Measurements from ENCODE around the gene CXorf49.
"Not testable (repeated sequence)": the region's sequence is repeated elsewhere in the genome, so short reads cannot be mapped to it uniquely, and the experiment has no call there.

CXorf49 gene

DNA sequence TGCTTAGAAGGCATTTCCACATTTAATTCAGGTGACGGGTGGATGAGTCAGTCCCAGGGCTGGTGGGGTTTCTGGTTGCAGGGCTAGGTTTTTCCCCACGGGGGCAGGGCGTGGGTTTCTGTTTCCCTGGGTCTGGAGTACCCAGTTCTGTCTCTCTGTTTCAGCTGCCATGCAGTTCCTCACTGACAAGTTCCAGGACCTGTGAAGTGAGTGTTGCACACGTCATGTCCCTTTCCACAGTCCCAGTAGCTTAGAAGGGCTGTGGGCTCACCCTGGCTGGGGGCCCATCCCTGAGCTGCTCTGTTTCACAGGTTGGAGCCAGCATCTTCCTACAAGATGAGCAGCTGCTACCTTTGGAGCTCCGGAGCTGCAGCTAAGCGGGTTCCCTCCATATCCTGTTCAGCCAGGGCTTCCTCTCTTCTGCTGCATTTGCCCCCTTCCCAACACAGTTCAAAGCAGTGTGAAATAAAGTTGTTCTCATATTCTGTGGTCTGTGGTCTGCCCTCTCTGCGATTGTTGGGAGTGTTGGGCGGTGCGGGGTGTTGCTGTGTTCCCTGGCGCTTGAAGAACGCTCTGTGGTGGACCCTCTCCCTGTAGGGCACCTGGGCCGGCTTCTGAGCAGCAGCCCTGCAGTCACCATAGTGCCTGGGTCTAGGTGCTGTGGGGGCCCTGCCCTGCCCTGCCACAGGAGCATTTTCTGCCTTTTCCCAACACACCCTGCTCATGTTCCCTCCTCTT lies 46.9 kb downstream of the CXorf49 start:
- no peak for DNase-seq

DNA sequence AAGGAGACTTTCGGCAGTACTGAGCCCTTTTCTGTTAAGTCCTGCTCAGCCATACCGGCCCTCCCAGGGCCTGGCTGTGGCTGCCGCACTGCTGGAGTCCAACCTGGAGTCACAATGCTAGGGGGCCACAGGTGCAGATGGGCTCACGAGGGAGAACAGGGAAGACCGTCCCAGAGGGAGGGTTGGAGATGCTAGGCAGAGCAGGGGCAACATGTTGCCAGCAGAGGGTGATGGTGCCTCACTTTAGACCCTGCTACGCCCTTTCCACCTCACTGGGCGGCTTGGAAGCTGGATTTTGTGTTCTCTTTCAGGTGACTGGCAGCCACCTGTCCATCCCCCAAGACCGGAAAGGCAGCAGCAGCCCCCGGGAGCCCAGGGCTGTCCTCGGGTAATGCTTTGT lies 48.1 kb downstream of the CXorf49 start:
- DNase-seq: not testable (repeated sequence)

GRCh38 chrX:71669492-71669891 lies 48.6 kb downstream of the CXorf49 start:
- no peak for DNase-seq

GRCh38 chrX:71668248-71668595 lies 49.9 kb downstream of the CXorf49 start:
- no peak for DNase-seq

- DNase-seq: no peak
Measured at GRCh38 chrX:71667328-71668247, 50.5 kb downstream of the CXorf49 start, which contains the start of gene LOC101059915. Gene LOC101059915, plus strand, starts transcription at chrX:71667546.

DNA sequence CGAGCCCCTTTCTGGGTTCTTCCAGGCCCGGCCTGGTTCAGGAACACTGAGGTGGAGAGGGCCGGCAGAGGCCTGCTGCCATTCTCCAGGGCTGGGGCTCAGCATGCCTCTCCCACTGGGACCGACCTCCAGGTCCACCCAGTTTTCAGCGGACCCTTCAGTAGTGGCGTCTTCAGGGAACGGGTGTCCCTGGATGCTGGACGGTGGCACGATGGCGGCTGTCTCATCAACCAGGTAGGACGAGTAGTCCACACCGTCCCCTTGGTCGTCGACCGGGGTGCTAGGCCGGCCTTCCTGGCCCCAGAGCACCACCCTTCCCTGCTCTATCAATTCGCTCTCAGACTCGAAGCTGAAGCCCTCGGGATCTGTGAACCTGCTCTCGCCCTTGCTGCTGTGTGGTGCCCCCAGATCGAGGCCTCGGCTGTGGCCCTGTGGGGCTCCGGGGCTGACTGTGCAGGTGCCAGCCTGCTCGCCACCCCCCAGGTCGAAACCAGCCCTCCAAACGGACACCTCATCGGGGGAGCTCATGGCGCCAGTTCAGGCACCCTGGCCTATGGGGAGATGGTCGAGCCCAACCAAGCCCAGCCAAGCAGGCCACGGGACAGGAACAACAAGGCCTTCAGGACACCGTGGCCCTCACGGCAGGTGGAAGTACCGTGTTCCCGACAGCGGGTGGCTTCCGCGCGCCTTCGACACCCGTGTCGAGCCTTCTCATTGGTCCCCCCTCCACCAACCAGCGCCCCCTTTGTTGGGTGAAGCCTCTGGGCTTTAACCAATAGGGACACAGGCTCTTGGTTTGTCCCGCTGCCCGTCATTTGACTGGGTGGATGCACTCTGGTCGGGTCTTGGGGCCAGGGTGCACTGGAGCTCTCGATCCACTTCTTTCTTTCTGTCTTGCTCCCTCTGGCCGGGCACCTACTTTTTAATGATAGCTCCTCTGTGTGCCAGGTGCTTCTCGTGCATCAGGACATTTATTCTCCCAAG lies 51.6 kb downstream of the CXorf49 start:
- DNase-seq: no peak

GRCh38 chrX:71665747-71666146 lies 52.3 kb downstream of the CXorf49 start:
- no peak for DNase-seq

DNA sequence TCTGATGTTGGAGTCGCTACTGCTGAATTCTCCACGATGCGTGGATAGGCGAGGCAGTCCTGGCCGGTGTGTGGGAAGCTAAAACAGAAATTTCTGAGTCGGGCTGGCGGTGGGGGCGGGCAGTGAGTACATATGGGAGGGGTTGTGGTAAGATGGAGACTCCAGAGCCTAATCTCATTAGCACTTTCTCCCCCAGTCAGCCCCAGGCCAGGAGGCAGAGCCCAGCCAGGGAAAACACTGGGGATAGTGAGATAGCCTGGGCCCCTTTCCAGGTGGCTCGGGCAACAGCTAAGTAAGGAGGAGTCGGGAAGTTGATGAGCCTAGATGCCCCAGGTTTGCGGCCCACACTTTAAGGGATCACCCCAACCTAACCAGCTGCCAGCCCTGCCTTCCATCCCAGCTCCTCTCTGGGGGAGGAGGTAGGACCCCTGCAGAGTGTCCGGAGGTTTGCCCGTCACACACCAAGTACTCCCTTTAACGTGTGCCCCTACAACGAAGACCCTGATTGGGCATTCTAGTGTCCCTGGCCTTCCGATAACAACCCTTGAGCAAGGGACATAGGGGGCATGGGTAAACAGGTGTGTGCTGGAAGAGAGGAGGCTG lies 53.1 kb downstream of the CXorf49 start:
- DNase-seq: no peak
